ENCODE data around the gene PLEKHB1.

GRCh38 chr11:73651661-73652045 lies 5.3 kb downstream of the PLEKHB1 start:
- TF ChIP-seq POLR2A (IDR thresholded peaks at IDR 0.05; ENCODE audit: low read depth) (no peak), CTCF (IDR thresholded peaks at IDR 0.05) (no peak)

Measured in esophagus muscularis mucosa (tissue), 3 donors.